GM10847 (cell line): ENCODE measurements around the gene ZNF653.

ENCODE experiments used
- POLR2A ChIP-seq: IDR thresholded peaks from 2 replicates; pipeline ENCODE4 v1.6.1; 2011; ENCODE audit not compliant: insufficient read length; ENCODE audit errors: extremely low read depth

Gene ZNF653

DNA sequence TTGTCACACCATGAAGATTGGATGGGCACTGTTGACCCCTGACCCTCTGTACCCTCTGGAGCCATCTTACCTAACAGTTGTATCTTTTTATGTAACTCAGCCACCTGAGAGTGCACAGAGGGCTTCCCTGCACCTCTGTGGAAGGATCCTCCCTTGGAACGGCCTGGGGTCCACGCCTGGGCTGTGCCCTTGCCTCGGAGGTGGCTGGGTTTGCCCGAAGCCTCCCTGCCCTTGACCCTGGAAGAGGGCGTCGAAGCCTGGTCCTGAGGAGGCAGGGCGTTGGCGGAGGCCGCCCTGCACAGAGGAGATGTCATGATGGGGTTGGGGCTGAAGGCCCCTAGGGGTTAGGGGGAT lies 71.0 kb downstream of the ZNF653 start:
- no peak for TF ChIP-seq POLR2A
